ENCODE data around the gene NTRK3. TPM values are rescaled to one million over a fixed set of nuclear protein-coding genes. Genes with fewer than 3 reads are reported as not detected.

Gene NTRK3
- total RNA-seq, 4 donors from 2014 or later = 0.09 to 2.7 (median 0.62) TPM

DNA sequence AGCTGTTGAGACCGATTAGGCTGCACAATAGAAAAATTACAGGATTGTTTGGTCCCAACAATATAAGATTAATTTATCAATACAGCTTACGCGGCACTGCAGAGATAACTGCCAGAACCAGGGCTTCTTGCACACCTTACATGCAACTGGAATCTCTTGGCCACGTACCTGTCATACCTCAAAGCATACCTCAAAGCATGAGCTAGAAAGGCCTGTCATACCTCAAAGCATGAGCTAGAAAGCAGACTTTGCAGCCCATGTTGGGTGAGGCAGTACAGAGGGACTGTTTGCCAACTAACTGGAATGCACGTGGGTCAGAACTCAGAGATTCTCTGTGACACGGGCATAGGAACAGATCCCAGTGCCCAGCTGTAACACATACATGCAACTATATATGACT lies 34.7 kb downstream of the NTRK3 start:
- no peaks in the 10 kb centered on the region for H3K9me3 ChIP-seq
- no peak overlapping the region for H3K4me3 ChIP-seq
- 54 to 56% methylated on average over 6 of the region's 6 CpGs for WGBS, 2 donors
- intact Hi-C loops (cut with DNase I) = no loop called here
- no peaks in the 10 kb centered on the region for H3K27me3 ChIP-seq
- TF ChIP-seq POLR2A (IDR thresholded peaks at IDR 0.05) (no peak), CTCF (IDR thresholded peaks at IDR 0.05) (no peak)
- DNase-seq = no peak
- H3K36me3 ChIP-seq = no peaks in the 10 kb centered on the region
- no peak overlapping the region for H3K27ac ChIP-seq
- peaks cover 0 to 7% (median 0%) of the 10 kb centered on the region in 3 donors for H3K4me1 ChIP-seq

DNA sequence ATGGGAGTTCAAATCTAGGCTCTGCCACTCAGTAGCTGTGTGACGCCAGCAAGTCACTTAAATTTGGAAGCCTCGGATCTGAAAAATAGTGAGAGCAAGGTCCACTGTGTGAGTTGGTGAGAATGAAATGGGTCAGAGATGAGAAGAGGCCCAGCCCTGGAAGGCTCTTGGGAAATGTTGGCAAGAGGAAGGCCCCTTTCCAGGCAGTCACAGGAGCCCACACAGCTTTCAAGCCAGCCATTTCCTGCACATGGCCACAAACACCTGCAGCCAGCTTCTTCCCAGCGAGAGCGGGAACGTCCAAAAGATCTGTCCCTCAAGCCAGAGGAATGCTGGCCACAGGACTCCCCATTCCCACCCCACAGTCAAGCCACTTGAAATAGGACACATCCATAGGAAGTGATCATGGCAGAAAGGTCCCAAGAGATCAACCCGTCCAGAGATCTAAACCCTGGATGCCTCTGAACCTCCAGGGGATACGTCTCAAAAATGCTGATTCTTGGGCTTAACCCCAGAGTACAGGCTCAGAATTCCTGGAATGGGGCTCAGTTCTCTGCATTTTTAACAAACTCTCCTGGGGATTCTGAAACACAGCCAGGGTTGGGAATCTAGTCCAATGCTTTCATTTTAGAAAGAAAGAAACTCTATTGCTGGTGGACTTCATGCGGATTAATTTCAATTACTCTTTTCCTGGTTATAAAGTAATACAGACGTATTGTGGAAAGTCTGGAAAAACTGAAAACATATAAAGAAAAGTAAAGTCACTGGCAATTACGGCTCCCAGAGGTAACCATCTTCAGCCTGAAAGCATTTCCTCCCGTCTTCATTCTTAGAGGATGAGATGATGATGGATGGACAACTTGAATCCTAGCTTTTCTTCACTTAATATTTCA lies 35.9 kb downstream of the NTRK3 start:
- H3K4me1 ChIP-seq = peaks cover 0 to 7% (median 0%) of the 10 kb centered on the region in 3 donors
- no peak overlapping the region for H3K4me3 ChIP-seq
- H3K27me3 ChIP-seq = no peaks in the 10 kb centered on the region
- intact Hi-C loops (cut with DNase I) = no loop called here
- TF ChIP-seq POLR2A (IDR thresholded peaks at IDR 0.05) (no peak), CTCF (IDR thresholded peaks at IDR 0.05) (no peak)
- WGBS, 2 donors = 75 to 84% methylated on average over 6 to 10 of the region's 11 CpGs
- no peak for DNase-seq
- H3K9me3 ChIP-seq = no peaks in the 10 kb centered on the region
- no peaks in the 10 kb centered on the region for H3K36me3 ChIP-seq
- no peak overlapping the region for H3K27ac ChIP-seq

DNA sequence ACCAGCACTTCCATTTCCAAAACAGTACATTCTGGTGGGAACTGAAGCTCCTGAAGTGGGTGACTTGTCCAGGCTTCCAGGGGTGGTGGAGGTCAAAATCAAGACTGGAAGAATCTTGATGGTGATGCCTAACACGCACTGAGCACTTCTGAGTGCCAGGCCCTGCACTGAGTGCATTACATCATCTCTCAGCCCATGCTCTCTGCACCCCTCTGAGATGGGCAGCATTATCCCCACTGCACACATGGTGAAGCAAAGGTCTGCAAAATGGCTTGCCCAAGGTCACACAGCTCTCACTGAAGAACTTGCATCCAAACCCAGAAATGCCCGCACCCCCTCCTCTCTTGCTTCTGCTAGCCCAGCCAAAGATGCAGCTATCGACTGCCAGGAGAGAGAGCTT lies 36.9 kb downstream of the NTRK3 start:
- DNase-seq = no peak
- H3K4me3 ChIP-seq = no peak overlapping the region
- intact Hi-C loops (cut with DNase I) = no loop called here
- H3K9me3 ChIP-seq = no peaks in the 10 kb centered on the region
- TF ChIP-seq CTCF (IDR thresholded peaks at IDR 0.05) (no peak), POLR2A (IDR thresholded peaks at IDR 0.05) (no peak)
- H3K36me3 ChIP-seq = no peaks in the 10 kb centered on the region
- H3K4me1 ChIP-seq = peaks cover 0 to 7% (median 0%) of the 10 kb centered on the region in 3 donors
- no peak overlapping the region for H3K27ac ChIP-seq
- no peaks in the 10 kb centered on the region for H3K27me3 ChIP-seq
- WGBS, 2 donors = 53 to 67% methylated on average over 1 to 3 of the region's 3 CpGs

- Histone ChIP-seq H3K27ac (no peak overlapping the region), H3K27me3 (no peaks in the 10 kb centered on the region), H3K4me3 (no peak overlapping the region), H3K9me3 (no peaks in the 10 kb centered on the region), H3K36me3 (no peaks in the 10 kb centered on the region), H3K4me1 (peaks cover 0 to 7% (median 0%) of the 10 kb centered on the region in 3 donors)
- no peak for DNase-seq
- TF ChIP-seq POLR2A (IDR thresholded peaks at IDR 0.05) (no peak), CTCF (IDR thresholded peaks at IDR 0.05) (no peak)
- 34 to 46% methylated on average over 7 to 9 of the region's 9 CpGs for WGBS, 2 donors
- intact Hi-C loops (cut with DNase I) = no loop called here
Measured at GRCh38 chr15:88218557-88219221, 37.9 kb downstream of the NTRK3 start.

GRCh38 chr15:88215066-88215648 lies 41.4 kb downstream of the NTRK3 start:
- Histone ChIP-seq H3K27me3 (no peaks in the 10 kb centered on the region), H3K36me3 (no peaks in the 10 kb centered on the region), H3K9me3 (no peaks in the 10 kb centered on the region), H3K4me1 (peaks cover 0 to 7% (median 0%) of the 10 kb centered on the region in 3 donors), H3K4me3 (no peak overlapping the region), H3K27ac (no peak overlapping the region)
- no peak for DNase-seq
- no peak for TF ChIP-seq CTCF (IDR thresholded peaks at IDR 0.05)
- no peak for TF ChIP-seq POLR2A (IDR thresholded peaks at IDR 0.05)
- WGBS, 2 donors = 61 to 69% methylated on average over 7 to 15 of the region's 16 CpGs
- intact Hi-C loops (cut with DNase I) = no loop called here
